Jurkat, Clone E6-1 (cell line): ENCODE measurements around the gene NTF3.
A peak's percentile ranks its signal among the peaks of the same experiment; 100 is the strongest.
"Not testable (repeated sequence)": the region's sequence is repeated elsewhere in the genome, so short reads cannot be mapped to it uniquely, and the experiment has no call there.

Experiments
- DNase-seq: peaks from one replicate; pipeline ENCODE4 v3.0.0-alpha.2; 2011; ENCODE audit warnings: low read depth, low spot score
- H3K4me3 ChIP-seq: 2 replicates; pipeline ENCODE4 v1.5.1; 2011; ENCODE audit warnings: mild to moderate bottlenecking, low read length, control low read depth, moderate library complexity

NTF3 gene

DNA sequence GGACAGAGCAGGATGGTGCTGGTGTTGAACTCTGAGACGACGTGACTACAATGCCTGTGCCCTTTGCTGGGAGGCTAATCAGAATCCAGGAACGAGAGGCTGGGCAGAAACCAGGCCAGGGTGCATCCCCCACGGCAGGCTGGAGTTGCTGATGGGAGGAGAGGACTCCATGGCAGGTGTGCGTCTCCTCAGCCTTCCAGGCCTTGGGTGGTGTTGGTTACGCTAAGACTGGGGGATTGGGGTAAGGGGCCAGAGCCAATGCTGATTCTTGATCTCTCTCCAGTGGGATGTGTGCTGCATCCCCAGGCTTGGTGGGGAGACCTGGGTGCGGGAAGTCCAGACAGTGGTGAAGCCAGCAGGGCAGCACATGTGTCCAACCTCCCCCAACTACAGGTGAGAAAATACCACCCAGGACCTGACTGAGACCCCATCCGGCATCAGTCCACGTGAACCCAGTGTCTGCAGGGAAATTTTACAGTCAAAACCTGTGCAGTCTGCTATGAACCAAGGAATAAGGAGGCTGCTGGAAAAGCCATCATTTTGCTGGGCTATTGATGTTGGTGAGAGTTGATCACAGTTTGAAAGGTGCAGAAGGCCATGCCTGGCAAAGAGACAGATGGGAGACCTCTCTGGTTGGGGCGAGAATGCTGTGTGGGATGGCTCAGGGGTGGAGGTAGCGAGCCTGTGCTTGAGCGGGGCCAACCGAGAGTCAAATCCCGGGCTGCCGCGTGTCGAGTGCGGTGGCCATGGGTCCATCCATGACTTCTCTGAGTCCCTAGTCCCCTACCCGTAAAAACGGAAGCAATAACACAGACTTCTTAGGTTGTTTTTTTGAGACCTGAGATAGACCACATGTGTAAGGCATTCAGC lies 89.8 kb downstream of the NTF3 start:
- H3K4me3 ChIP-seq, result no peak overlapping the region
- no peak for DNase-seq

DNA sequence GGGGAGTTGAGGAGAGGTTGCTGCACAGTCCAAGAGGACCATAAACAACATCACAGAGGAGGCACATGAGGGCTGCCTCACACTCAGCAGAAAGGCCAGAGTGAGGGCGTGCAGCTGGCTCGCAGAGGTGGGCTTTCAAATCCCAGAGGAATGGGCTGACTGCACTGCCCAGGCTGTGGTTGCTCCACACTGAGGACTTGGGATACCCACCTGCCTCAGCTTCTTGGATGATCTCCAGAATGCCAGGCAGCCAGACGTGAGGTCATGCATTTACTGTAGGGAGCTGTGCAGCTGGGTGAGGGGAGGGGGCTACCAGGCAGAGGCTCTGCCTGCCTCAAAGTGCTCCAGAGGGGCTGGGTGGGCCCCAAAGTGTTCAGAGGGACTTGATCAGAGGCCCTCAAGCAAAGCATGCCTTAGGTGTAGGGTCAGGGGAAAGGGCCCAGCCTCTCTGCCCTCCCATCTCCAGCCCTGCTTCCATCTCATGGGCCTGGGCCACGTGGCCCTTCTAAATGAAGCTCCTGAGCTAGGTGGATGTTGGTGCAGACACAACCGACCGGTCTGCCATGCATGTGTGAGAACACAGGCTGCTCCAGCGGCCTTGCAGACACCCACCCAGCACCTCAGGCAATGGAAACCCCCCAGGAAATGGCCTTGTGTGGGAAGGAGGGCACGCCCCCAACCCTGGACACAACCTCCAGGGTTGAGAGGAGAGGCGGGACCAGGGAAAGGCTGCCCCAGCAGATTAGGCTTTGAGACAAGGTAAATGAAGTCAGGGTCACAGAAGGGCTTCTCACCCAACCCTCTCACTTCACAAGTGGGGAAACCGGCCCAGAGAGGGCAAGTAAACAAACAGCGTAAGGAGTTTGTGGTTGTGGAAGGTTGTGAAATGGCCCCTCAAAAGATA lies 90.8 kb downstream of the NTF3 start:
- DNase-seq, result no peak

DNA sequence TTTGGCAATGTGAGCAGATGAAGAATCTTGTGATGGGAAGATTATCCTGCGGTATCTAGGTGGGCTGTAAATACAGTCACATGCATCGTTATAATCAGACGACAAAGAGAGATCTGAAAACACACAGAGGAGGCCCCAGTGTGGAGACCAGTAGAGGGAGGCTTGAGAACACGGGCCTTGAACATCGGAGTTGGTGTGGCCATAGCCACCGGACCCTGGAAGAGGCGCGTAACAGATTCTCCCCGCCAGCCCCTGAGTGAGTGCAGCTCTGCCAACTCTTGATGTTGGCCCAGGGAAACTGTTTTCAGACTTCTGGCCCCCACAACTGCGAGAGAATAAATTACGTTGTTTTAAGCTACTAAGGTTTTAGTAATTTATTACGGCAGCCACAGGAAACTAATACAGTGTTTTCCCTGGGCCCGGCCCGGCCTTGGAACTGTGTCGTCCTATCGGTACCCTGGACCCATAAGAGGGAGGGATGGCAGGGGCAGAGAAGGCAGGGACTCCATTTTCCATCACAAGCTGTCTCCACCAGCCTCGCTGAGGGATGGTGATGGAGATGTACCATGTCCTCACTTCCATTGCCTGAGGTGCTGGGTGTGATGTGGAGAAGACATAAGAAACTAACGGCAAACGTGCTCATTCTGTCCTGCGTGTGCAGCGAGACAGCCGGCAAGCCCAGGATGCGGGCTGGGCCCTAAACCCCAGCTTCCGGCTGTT lies 91.6 kb downstream of the NTF3 start:
- DNase-seq, result no peak
- H3K4me3 ChIP-seq, result no peak overlapping the region

More for the DNA sequence above, 90.8 kb downstream of the NTF3 start:
- no peak overlapping the region for H3K4me3 ChIP-seq

DNA sequence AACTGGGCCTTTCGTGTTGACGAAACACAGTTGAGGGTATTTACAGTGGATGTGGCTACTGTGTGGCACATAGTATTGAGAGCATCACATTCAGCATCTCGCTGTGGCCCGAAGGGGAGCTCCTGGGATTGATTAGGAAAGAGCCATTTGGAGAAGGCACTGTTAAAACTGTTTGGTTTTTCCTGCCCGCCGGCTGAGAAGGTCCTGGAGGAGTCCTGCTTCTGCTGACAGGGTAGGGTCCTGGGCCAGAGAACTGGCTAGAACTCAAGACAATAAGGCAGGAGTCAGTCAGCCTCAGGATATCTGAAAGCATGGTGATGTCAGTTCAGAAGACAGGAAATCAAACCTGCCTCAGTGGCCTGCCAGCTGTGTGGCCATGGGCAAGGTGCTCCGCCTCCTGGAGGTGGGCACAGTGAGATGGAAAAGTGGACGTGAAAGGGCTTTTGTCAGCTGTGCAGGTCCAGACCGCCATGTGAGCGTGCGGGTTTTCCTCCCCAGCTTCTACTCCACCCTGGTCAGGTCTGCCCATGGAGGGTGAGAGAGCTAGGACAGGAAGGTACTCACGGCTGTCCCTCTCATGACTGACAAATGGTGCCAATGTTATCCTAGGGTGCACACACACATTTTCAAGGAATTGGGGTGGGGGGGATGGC lies 92.3 kb downstream of the NTF3 start:
- no peak overlapping the region for H3K4me3 ChIP-seq
- DNase-seq, result no peak

DNA sequence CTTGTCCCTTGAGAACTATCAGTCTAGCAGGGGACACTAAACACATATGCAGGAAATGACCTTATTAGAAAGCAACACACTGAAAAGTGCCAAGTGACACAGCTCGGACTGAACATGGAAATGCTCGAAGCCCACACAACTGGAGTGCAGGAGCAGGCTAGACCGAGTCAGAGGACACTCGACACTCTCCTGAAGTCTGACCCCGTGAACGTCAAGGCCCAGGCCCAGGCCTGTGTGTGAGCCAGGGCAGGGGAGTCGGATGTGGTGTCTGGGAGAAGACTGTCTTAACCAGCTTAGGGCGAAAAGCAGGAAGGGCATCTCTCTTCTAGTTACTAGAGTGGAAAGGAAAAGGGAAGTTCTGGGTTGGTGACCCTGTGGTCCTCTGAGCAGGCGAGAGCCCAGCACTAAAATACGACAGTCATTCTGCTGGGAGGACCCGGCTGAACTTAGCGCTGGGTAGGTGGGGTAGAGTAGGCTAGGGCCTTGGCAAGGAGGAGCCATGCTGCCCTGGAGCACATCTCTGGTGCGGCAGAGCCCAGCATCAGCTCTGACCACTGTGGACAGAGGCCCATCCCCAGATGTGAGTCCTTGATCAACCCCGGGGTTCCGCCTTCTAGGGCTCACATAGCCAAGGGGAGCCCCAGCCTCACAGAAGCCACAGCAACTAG lies 93.0 kb downstream of the NTF3 start:
- DNase-seq, result no peak

DNA sequence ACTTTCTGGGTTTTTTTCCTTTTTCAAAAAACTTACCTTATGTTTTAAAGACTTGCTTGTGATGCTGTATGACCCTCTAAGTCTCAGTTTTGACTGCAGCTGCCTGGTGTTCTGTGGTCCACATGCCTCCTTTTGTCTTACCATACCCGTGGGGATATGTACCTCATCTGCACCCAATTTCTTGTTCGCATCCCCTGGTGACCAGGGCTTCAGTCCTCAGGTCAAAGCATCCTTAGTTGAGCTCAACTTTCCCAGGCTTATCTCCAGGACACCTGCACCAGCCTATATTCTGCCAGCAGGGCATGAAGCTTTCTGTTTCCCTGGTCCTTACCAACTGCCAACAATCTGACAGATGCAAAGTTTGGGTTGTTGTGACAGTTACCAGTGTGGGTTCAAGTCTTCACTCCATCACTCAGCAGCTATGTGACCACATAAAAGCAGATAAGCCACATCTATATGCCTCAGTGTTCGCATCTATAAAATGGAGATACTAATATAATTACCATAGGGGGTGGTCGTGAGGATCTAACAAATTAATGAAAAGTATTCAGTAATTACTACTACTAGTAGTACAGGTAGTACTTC lies 94.0 kb downstream of the NTF3 start:
- DNase-seq, result peak; percentile 88
- no peak overlapping the region for H3K4me3 ChIP-seq

More for the DNA sequence above, 93.0 kb downstream of the NTF3 start:
- no peak overlapping the region for H3K4me3 ChIP-seq

DNA sequence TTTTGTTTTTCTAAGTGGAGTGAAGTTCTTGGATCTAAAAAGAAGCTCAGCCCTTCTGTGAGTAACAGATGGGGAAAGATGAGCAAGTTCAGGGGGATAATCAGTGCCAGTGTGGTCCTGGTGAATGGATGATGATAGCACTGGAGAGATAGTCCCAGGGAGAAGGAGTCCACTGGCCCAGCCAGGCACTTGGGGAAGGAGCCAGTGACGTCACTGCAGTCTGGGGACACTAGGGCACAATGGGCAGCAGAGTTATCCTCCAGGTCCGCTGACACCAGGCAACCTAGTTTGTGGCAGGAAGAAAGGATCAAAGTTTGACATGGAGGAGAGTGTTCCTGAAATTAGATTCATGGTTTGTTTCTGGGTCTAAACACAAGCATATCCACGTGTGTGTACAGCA lies 101.5 kb downstream of the NTF3 start:
- no peak for DNase-seq
- no peak overlapping the region for H3K4me3 ChIP-seq

DNA sequence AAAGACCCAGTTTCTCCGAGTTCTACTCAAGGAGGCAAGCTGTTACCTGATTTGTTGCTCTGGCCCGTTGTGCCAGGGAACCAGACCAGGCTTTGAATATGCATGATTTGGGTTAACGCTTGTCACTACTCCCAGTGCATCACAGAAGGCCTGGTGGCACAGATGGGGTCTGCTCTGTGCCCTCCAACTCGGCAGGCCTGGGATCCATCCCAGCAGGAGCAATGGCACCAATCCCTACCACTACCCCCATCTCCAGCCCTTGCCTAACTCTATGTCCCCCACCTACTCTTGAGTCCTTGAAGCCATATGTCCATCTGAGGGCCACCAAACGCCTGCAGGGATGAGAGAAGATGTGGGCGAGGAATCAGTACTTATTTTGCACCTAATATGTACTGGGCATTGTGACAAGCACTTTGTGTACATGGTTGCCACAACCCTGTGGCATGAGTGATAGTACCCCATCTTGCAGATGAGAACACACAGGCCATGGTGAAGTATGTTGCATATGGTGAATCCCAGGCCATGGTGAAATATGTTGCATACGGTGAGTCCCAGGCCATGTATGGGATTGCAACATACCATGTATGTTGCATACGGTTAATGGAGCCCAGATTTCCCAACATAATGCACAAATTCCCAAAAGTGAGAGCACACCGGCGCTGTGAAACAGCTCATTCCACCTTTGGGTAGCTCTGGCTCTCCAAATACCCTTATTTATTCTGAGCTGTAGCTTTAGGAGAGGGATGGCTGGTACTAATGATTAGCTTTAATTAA lies 102.7 kb downstream of the NTF3 start:
- no peak overlapping the region for H3K4me3 ChIP-seq
- DNase-seq, result no peak

DNA sequence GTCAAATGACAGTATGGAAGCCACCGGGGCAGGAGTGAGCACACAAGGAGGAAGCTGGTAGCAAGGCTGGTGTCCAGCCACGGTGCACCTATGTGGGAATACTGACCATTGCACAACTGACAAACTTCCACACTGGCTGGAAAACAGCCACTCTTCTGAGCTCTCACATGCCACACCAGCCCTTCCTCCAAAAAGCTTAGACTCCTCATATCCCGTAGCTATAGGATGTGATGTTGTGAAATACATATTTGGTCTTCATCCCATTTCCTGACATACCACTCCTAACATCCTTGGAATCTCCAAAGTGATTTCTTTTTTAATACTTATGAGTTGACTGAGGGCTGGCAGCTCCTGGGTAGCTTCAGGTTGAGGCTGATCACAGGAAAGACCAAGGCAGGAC lies 103.6 kb downstream of the NTF3 start:
- H3K4me3 ChIP-seq, result no peak overlapping the region
- no peak for DNase-seq

DNA sequence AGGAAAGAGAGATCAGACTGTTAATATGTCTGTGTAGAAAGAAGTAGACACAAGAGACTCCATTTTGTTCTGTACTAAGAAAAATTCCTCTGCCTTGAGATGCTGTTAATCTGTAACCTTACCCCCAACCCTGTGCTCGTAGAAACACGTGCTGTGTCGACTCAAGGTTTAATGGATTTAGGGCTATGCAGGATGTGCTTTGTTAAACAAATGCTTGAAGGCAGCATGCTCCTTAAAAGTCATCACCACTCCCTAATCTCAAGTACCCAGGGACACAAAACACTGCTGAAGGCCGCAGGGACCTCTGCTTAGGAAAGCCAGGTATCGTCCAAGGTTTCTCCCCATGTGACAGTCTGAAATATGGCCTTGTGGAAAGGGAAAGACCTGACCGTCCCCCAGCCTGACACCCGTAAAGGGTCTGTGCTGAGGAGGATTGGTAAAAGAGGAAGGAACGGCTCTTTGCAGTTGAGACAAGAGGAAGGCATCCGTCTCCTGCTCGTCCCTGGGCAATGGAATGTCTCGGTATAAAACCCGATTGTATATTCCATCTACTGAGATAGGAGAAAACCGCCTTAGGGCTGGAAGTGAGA lies 105.2 kb downstream of the NTF3 start:
- not testable (repeated sequence) for DNase-seq, H3K4me3 ChIP-seq

DNA sequence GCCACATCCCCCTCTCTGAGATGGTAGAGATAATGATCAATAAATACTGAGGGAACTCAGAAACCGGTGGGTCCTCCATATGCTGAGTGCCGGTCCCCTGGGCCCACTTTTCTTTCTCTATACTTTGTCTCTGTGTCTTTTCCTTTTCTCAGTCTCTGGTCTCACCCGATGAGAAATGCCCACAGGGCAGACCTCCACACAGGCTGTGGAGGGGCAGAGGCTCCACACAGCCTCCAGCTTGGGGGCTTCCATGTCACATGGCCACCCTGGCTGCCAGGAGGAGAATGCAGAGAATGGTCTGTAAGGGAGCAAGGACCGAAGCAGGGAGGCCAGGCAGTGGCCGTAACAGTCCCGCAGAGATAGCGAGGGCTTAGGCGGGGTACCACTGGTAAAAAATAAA lies 105.9 kb downstream of the NTF3 start:
- no peak overlapping the region for H3K4me3 ChIP-seq
- no peak for DNase-seq
